Activated naive CD8-positive, alpha-beta T cell treated with anti-CD3 and anti-CD28 coated beads, Interleukin-2, amount 10 ng/mL, durations not matched to agents 7 days and 5 days (primary cell): ENCODE results near the gene AFAP1L1. TPM values are rescaled to one million over a fixed set of nuclear protein-coding genes. Genes with fewer than 3 reads are reported as not detected.

Experiments used
- ATAC-seq: fragments of 150-1000 bp; cut with Tn5 transposase; one replicate; pipeline ENCODE4 v1.10.0; 2021; ENCODE audit warnings: low read depth, moderate library complexity
- POLR2A ChIA-PET: fragments of 350-600 bp; sonication (Branson Sonifier 250); formaldehyde crosslinking; loops from one replicate; lab custom pipeline; 2021; ENCODE audit warnings: antibody characterized with exemption; lab: Charles Lee
- DNase-seq: peaks from one replicate; pipeline ENCODE4 v3.0.0; 2021
- H3K27ac Mint-ChIP-seq: one replicate; pipeline ENCODE4 v1.8.0; 2022; ENCODE audit warnings: mild to moderate bottlenecking, mixed read lengths
- H3K27me3 Mint-ChIP-seq: one replicate; pipeline ENCODE4 v1.8.0; 2022; ENCODE audit warnings: mild to moderate bottlenecking, moderate library complexity, mixed read lengths
- H3K36me3 Mint-ChIP-seq: one replicate; pipeline ENCODE4 v1.8.0; 2021; ENCODE audit warnings: mild to moderate bottlenecking, mixed read lengths
- H3K4me1 Mint-ChIP-seq: one replicate; pipeline ENCODE4 v1.8.0; 2021; ENCODE audit warnings: mixed read lengths
- H3K4me3 Mint-ChIP-seq: one replicate; pipeline ENCODE4 v1.8.0; 2022; ENCODE audit warnings: mild to moderate bottlenecking, moderate library complexity, mixed read lengths
- H3K9me3 Mint-ChIP-seq: one replicate; pipeline ENCODE4 v1.8.0; 2021; ENCODE audit warnings: mixed read lengths
- total RNA-seq, 2 experiments: library from RNA; stranded (reverse); gene quantifications; one replicate each; pipeline ENCODE4 v1.2.3, GENCODE V29; 2021

Gene AFAP1L1
- total RNA-seq, 2 experiments from 2014 or later: 0.09 to 0.17 TPM

GRCh38 chr5:149370878-149371277 lies 99.2 kb downstream of the AFAP1L1 start:
- no peaks in the 10 kb centered on the region for H3K27me3 Mint-ChIP-seq
- no peaks in the 10 kb centered on the region for H3K36me3 Mint-ChIP-seq
- H3K4me1 Mint-ChIP-seq: peaks cover 3% of the 10 kb centered on the region
- no peak for ATAC-seq
- H3K9me3 Mint-ChIP-seq: no peaks in the 10 kb centered on the region
- no peak overlapping the region for H3K27ac Mint-ChIP-seq
- DNase-seq: no peak
- H3K4me3 Mint-ChIP-seq: no peak overlapping the region
- POLR2A ChIA-PET: interaction anchor here (1.2 to 1.4 kb wide), 2 partner anchors 25 to 27 kb away, joined by 6 read pairs; partner anchors contain the start of gene GRPEL2

- POLR2A ChIA-PET: interaction anchor here (0.6 to 1.4 kb wide), 4 partner anchors 13 to 54 kb away, joined by 3 to 6 read pairs (median 5); partner anchors contain the start of gene GRPEL2
- DNase-seq (peak; percentile 70), ATAC-seq (peak; percentile 86)
- peaks cover 3% of the 10 kb centered on the region for H3K4me1 Mint-ChIP-seq
- no peaks in the 10 kb centered on the region for H3K27me3 Mint-ChIP-seq
- H3K27ac Mint-ChIP-seq: no peak overlapping the region
- no peaks in the 10 kb centered on the region for H3K9me3 Mint-ChIP-seq
- H3K36me3 Mint-ChIP-seq: no peaks in the 10 kb centered on the region
- no peak overlapping the region for H3K4me3 Mint-ChIP-seq
Measured at GRCh38 chr5:149371296-149371962, 99.8 kb downstream of the AFAP1L1 start.

- no peaks in the 10 kb centered on the region for H3K36me3 Mint-ChIP-seq
- no peak overlapping the region for H3K27ac Mint-ChIP-seq
- ATAC-seq (no peak), DNase-seq (no peak)
- no peak overlapping the region for H3K4me3 Mint-ChIP-seq
- no peaks in the 10 kb centered on the region for H3K27me3 Mint-ChIP-seq
- POLR2A ChIA-PET: interaction anchor here (0.6 to 1.4 kb wide), 5 partner anchors 10 to 55 kb away, joined by 3 to 6 read pairs (median 6); partner anchors contain the start of gene GRPEL2
- H3K9me3 Mint-ChIP-seq: no peaks in the 10 kb centered on the region
- peaks cover 3% of the 10 kb centered on the region for H3K4me1 Mint-ChIP-seq
Measured at GRCh38 chr5:149372076-149372795, 100.6 kb downstream of the AFAP1L1 start.

- POLR2A ChIA-PET: no interaction called here
- no peak for ATAC-seq
Measured at GRCh38 chr5:149372932-149373331, 101.3 kb downstream of the AFAP1L1 start.

GRCh38 chr5:149374303-149374702 lies 102.6 kb downstream of the AFAP1L1 start:
- ATAC-seq: no peak
- POLR2A ChIA-PET: no interaction called here
- H3K4me3 Mint-ChIP-seq: no peak overlapping the region
- no peaks in the 10 kb centered on the region for H3K36me3 Mint-ChIP-seq
- no peaks in the 10 kb centered on the region for H3K9me3 Mint-ChIP-seq
- no peak for DNase-seq
- H3K27me3 Mint-ChIP-seq: no peaks in the 10 kb centered on the region
- H3K4me1 Mint-ChIP-seq: peaks cover 3% of the 10 kb centered on the region
- no peak overlapping the region for H3K27ac Mint-ChIP-seq

More at GRCh38 chr5:149372932-149373331, 101.3 kb downstream of the AFAP1L1 start:
- no peak overlapping the region for H3K4me3 Mint-ChIP-seq
- no peaks in the 10 kb centered on the region for H3K36me3 Mint-ChIP-seq
- DNase-seq: no peak
- no peak overlapping the region for H3K27ac Mint-ChIP-seq
- peaks cover 3% of the 10 kb centered on the region for H3K4me1 Mint-ChIP-seq
- no peaks in the 10 kb centered on the region for H3K27me3 Mint-ChIP-seq
- no peaks in the 10 kb centered on the region for H3K9me3 Mint-ChIP-seq

- Mint-ChIP-seq H3K9me3 (no peaks in the 10 kb centered on the region), H3K4me3 (no peak overlapping the region), H3K36me3 (no peaks in the 10 kb centered on the region), H3K4me1 (peaks cover 3% of the 10 kb centered on the region), H3K27me3 (no peaks in the 10 kb centered on the region), H3K27ac (no peak overlapping the region)
- no peak for ATAC-seq
- POLR2A ChIA-PET: no interaction called here
- DNase-seq: no peak
Measured at GRCh38 chr5:149374801-149375200, 103.1 kb downstream of the AFAP1L1 start.

- Mint-ChIP-seq H3K4me1 (peaks cover 3% of the 10 kb centered on the region), H3K9me3 (no peaks in the 10 kb centered on the region), H3K4me3 (no peak overlapping the region), H3K27me3 (no peaks in the 10 kb centered on the region), H3K36me3 (no peaks in the 10 kb centered on the region), H3K27ac (no peak overlapping the region)
- DNase-seq (no peak), ATAC-seq (no peak)
- POLR2A ChIA-PET: no interaction called here
Measured at GRCh38 chr5:149375434-149375833, 103.8 kb downstream of the AFAP1L1 start.

- ATAC-seq (no peak), DNase-seq (no peak)
- Mint-ChIP-seq H3K27me3 (no peaks in the 10 kb centered on the region), H3K9me3 (no peaks in the 10 kb centered on the region), H3K36me3 (no peaks in the 10 kb centered on the region), H3K4me3 (no peak overlapping the region), H3K27ac (peak overlapping the region; percentile 17), H3K4me1 (peaks cover 3% of the 10 kb centered on the region)
- POLR2A ChIA-PET: no interaction called here
Measured at GRCh38 chr5:149376104-149376503, 104.4 kb downstream of the AFAP1L1 start.

- H3K27ac Mint-ChIP-seq: no peak overlapping the region
- DNase-seq (no peak), ATAC-seq (no peak)
- H3K27me3 Mint-ChIP-seq: no peaks in the 10 kb centered on the region
- H3K9me3 Mint-ChIP-seq: no peaks in the 10 kb centered on the region
- peaks cover under 1% of the 10 kb centered on the region for H3K4me1 Mint-ChIP-seq
- H3K4me3 Mint-ChIP-seq: no peak overlapping the region
- H3K36me3 Mint-ChIP-seq: no peaks in the 10 kb centered on the region
- POLR2A ChIA-PET: no interaction called here
Measured at GRCh38 chr5:149376711-149377447, 105.2 kb downstream of the AFAP1L1 start.

GRCh38 chr5:149378241-149378820 lies 106.7 kb downstream of the AFAP1L1 start:
- no peak overlapping the region for H3K4me3 Mint-ChIP-seq
- no peaks in the 10 kb centered on the region for H3K27me3 Mint-ChIP-seq
- ATAC-seq (no peak), DNase-seq (no peak)
- H3K9me3 Mint-ChIP-seq: no peaks in the 10 kb centered on the region
- POLR2A ChIA-PET: no interaction called here
- H3K27ac Mint-ChIP-seq: no peak overlapping the region
- peaks cover 2% of the 10 kb centered on the region for H3K4me1 Mint-ChIP-seq
- H3K36me3 Mint-ChIP-seq: no peaks in the 10 kb centered on the region

- ATAC-seq (no peak), DNase-seq (no peak)
- Mint-ChIP-seq H3K36me3 (no peaks in the 10 kb centered on the region), H3K9me3 (no peaks in the 10 kb centered on the region), H3K27ac (no peak within 1 kb of the TSS), H3K4me1 (peaks cover 2% of the 10 kb centered on the region), H3K27me3 (no peaks in the 10 kb centered on the region), H3K4me3 (no peak within 1 kb of the TSS)
- POLR2A ChIA-PET: no interaction called here
Measured at GRCh38 chr5:149379177-149379761, 107.6 kb downstream of the AFAP1L1 start, which contains the start of gene IL17B. Gene IL17B, minus strand, starts transcription at chr5:149379292. Its CDS starts 67 bp downstream, at chr5:149379225.

GRCh38 chr5:149379818-149380374 lies 108.2 kb downstream of the AFAP1L1 start:
- Mint-ChIP-seq H3K4me1 (peaks cover 2% of the 10 kb centered on the region), H3K27me3 (no peaks in the 10 kb centered on the region), H3K9me3 (no peaks in the 10 kb centered on the region), H3K4me3 (no peak overlapping the region), H3K27ac (no peak overlapping the region), H3K36me3 (no peaks in the 10 kb centered on the region)
- DNase-seq: no peak
- POLR2A ChIA-PET: no interaction called here
- no peak for ATAC-seq
